KG1 (cell line): ENCODE measurements around the gene FLOT2.
"Not testable (repeated sequence)": the region's sequence is repeated elsewhere in the genome, so short reads cannot be mapped to it uniquely, and the experiment has no call there.

Experiments used
- DNase-seq: peaks from one replicate; lab custom pipeline; 2025; lab: John Stamatoyannopoulos, UW

FLOT2 gene

GRCh38 chr17:28842282-28843012, 55.1 kb downstream of the FLOT2 start, which contains the start of gene FAM222B:
TSS of gene FAM222B (minus strand) at chr17:28842790. CDS start at chr17:28766667, 76,123 bp downstream.
- peak; percentile 57 for DNase-seq

DNA sequence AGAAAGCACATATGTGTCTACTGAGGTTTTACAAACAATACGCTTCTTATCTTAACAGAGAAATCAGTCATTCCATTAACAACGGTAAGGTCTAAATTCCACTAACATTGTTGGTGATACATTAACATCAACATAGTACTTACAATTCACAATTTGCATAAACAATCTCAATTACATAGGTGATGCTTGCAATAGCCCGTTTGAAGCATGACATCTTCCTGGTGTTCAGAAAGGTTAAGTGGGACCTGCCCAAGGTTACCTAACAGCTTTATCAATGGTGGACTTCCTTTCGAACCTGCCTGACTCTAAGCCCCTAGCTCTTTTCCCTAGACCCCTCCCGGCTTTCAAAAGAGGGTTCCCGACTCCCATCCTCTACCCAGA, 55.6 kb downstream of the FLOT2 start:
- no peak for DNase-seq

- no peak for DNase-seq
Observed at GRCh38 chr17:28839221-28839620, 58.3 kb downstream of the FLOT2 start.

- not testable (repeated sequence) for DNase-seq
Observed at GRCh38 chr17:28836541-28836940, 61.0 kb downstream of the FLOT2 start.

- DNase-seq = no peak
Observed at GRCh38 chr17:28834420-28834819, 63.1 kb downstream of the FLOT2 start.
